HG03045 (cell line): ENCODE measurements around the gene PERM1.
"Not testable (repeated sequence)": the region's sequence is repeated elsewhere in the genome, so short reads cannot be mapped to it uniquely, and the experiment has no call there.

Experiments
- ATAC-seq: cut with Tn5 transposase; IDR thresholded peaks from one replicate; pipeline ENCODE4 v1.9.1; 2021; ENCODE audit warnings: mild to moderate bottlenecking, moderate library complexity; ENCODE audit not compliant: unreplicated experiment

The PERM1 gene

DNA sequence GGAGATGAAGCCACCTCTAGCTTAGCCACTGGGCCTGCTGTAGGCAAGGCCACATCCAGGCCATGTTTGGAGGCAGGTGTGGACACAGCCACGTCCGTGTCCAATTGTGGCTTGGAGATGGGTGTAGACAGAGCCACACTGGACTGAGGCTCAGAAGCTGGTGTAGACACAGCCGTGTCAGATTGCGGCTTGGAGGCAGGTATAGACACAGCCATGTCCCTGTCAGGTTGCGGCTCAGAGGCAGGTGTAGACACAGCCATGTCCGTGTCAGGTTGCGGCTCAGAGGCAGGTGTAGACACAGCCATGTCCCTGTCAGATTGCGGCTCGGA lies 2.2 kb downstream of the PERM1 start:
- no peak for ATAC-seq

DNA sequence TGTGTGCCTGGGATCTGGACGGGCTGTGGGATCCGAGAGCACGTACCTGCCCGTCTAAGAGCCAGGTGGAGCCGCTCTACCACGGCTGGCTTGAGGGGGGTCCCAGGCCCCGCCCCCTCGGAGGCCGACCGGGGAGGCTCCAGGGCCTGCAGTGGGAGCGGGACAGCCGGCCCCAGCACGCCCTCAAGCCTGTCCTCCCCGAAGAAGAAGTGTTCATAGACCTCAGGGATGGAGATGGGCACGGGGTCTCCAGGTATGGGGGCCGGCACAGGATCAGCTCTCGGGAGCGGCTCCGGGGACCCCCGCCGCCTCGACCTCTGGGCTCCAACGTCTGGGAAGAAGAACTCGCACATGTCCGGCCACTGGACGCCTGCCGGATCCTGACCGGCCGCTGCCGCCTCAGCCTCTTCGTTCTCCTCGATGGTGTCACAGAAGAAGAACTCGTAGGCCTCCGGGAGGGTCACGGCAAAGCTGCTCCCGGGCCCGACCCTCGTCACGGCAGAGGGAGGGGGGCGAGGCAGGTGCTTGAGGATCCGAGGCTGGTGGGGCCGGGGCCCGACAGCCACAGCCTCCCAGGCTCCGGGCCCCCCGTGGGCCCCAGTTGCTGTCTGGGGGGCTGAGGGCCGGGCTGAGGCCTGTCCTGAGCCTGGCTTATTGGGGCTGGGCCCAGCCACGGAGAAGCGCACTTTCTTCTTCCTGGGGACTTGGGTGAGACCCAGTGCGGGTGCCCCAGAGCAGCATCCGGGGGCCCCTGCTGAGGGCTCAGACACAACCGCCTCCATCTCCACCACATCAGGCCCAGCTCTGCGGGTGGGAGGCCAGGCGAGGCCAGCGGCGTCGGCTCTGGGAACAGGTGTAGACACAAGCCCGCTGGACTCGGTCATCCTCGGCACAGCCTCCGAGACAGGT lies 2.8 kb downstream of the PERM1 start:
- ATAC-seq = no peak

DNA sequence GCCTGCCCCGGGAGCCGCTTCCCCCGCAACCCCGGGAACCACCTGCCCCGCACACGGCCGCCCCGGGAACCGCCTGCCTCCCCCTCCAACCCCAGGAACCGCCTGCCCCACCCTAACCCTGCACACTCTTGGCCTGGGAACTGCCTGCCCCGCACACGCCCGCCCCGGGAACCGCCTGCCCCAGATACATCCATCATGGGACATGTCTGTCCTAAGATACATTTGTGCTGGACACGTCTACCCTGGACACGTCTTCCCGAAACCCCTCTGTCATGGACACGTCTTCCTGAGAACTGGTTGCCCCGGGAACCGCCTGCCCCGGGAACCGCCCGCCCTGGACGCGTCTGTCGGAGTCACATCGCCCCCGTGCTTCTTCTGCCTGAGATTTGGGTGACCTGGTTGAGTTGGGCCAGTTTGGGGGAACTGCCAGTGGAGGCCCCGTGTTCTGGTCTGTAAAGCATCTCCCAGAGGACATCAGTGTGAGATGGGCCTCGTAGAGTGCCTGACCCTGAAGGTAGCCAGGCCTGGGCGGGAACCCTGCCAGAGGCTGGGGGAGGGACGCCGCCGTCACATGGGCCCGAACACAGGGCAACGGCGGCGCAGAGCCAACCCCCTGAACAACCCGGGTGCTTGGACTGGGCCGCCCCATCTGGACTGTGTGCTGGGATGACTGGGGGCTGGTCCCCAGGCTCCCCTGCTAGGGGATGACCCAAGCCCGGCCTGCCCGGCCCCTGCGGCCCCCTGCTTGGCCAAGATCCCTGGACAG lies 3.6 kb downstream of the PERM1 start:
- ATAC-seq = no peak

DNA sequence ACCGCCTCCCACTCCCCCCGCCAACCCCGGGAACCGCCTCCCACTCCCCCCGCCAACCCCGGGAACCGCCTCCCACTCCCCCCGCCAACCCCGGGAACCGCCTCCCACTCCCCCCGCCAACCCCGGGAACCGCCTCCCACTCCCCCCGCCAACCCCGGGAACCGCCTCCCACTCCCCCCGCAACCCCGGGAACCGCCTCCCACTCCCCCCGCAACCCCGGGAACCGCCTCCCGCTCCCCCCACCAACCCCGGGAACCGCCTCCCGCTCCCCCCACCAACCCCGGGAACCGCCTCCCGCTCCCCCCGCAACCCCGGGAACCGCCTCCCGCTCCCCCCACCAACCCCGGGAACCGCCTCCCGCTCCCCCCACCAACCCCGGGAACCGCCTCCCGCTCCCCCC lies 5.1 kb downstream of the PERM1 start:
- not testable (repeated sequence) for ATAC-seq

DNA sequence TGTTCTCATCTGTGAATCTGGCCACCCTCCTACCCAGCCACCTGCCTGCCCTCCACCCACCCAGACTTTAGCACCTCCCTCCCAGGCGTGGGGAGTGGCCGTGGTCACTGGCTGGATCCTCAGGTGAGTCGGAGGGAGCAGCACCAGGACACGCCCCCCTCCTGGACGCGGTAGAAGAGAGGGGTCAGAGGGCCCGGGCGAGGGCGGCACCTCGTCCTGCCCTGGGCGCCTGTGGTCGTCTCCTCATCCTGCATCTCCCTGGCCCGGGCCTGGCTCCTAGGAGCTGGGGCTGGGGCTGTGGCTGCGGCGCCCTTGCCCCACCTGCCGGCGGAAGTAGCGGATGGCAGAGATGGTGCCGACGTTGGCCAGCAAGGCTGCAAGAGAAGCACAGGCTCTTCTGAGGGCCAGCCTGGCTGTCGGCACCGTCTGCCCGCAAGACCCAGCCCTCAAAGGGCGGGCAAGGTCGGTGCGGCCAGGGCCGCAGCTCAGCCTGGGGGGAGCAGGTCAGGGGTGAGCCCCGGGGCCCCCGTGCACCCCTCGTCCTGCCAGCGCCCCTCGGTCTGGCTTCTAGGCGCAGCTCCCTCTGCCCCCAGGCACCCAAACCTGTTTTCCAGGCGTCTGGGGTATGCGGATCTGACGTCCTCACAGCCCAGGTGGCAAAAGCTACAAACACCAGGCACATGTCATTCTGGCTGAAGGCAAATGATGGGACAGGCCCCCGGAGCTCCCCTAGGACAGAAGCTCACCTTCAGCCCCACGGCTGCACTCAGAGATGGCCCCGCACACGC lies 5.8 kb downstream of the PERM1 start:
- ATAC-seq = no peak

DNA sequence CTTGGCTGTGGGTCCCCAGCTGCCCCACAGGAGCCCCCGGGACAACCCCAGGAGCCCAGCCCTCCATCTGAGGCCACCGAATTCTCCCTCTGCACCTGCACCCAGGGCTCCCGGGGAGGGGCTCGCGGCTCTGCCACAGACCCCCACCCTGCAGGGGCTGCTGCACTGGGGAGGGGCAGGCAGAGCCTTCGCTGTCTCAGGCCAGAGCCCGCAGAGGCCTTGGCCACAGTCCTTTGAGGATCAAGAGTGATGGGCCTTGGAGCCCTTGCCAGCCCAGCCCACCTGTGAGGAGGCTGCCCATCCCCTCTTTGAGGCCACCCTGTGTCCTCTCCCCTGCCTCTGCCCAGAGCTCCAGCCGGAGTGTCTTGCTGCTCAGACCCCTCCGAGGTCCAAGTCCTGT lies 6.5 kb downstream of the PERM1 start:
- ATAC-seq = no peak

DNA sequence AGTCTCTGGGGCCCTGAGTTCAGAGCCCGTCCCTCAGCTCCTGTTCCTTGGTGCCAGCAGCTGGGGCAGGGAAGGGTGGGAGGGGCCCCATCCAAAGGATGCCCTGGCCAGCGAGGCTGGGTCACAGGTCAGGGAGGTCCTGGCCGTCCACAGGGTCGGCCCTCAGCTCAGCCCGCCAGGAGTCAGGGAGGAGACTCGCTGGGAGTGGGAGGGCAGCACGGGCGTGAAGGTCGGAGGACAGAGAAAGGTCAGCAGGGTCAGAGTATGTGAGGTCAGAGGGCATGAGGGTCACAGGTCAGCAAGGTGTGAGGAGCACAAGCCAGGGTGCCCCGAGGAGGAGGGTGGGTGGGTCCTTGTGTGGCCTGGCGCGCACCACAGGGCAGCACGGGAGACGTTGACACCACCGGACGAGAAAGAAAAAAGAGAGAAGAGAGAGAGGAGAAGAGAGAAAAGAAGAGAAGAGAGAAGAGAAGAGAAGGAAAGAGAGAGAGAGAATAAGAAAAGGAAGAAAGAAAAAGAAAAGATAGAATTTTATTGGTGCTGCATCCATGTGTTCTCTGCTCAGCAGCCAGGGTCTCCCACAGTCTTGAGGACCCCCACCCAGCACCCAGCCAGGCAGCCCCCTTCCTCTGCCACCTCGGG lies 7.1 kb downstream of the PERM1 start:
- no peak for ATAC-seq

DNA sequence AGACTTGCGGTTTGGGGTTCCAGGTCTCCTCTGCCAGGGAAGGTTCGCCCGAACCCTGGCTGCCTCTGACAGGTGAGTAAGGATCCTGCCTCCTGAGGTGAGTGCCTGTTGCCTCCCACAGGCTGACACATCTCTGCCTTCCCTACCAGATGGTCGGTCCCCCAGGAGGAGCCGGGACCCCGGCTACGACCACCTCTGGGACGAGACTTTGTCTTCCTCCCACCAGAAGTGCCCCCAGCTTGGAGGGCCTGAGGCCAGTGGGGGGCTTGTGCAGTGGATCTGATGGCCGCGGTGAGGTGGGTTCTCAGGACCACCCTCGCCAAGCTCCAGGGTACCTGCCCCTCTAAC lies 7.6 kb downstream of the PERM1 start:
- no peak for ATAC-seq

DNA sequence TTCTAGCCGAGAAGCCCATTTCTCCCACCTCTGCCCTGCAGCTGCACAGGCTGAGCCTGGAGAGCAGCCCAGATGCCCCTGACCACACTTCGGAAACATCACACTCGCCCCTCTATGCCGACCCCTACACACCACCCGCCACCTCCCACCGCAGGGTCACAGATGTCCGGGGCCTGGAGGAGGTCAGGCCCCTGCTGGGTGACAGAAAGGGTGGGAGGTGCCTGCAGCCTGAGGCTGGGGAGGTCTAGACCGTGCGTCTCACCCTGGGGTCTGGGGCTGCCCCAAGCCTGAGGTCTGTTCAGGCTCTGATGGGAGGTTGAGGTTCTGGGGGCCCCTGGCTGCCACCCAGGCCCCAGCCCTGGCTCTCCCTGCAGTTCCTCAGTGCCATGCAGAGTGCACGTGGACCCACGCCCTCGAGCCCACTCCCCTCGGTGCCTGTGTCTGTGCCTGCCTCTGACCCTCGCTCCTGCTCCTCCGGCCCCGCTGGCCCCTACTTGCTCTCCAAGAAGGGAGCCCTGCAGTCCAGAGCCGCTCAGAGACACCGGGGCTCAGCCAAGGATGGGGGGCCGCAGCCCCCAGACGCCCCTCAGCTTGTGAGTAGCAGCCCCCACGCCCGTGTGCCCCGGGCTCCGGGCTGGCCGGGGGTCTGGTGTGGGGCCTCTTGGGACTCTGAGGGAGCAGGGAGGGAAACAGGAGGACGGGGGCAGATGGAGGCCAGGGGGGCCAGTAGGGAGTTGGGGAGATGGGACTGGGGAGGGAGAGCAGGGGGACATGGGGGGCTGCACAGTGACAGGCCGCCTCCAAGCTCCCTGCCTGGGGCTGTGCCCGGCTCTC lies 8.2 kb downstream of the PERM1 start:
- no peak for ATAC-seq

DNA sequence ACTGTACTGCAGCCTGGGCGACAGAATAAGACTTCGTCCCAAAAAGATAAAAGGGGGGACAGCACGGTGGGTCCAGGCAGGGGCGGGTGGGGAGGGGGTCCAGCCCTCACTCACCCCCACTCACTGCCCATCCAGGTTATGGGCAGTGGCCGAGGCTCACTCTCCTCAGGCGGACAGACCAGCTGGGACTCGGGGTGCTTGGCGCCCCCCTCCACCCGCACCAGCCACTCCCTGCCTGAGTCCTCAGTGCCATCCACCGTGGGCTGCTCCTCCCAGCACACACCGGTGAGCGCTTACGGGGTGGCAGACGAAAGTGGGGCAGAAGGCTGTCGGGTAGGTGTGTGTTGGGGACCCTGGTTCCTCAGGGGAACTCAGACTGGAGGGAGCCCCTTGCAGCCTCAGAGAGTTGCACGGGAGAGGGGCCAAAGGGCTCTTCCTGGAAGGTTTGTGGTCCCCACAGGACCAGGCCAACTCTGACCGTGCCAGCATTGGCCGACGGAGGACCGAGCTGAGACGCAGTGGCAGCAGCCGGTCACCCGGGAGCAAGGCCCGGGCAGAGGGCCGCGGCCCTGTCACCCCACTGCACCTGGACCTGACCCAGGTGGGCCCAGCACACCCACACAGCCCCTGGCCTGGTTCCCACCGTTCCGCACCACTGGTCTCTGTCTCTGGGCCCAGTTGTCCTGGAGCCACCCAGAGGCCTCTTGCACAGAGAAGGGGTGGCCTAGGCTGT lies 9.0 kb downstream of the PERM1 start:
- ATAC-seq = no peak

DNA sequence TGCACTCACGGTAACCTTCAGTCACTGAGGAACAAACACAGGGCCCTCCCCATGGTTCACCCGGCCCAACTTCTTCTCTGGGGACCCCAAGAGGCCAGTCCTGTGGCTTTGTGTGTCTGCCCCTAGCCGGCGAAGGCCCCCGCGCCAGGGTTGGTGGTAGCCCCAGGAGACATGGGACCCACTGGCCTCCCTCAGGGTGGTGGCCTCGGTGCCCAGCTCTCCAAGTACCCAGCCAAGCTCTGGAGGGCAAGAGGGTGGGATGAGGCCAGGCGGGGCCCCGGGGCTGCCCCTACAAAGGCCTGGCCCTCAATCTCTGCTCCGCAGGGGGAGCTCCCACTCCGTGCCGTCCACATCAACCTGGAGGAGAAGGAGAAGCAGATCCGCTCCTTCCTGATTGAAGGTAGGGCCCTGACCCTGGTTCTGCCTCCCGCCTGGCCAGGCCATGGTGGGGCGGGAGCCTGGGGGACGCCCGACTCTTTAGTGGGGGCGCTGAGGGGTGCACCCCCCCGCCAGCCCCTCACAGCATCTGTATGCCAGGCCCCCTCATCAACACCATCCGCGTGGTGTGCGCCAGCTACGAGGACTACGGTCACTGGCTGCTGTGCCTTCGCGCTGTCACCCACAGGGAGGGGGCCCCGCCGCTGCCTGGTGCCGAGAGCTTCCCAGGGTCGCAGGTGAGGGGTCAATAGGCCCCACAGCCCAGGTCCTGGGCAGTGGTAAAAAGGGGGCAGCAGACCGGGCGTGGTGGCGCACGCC lies 10.0 kb downstream of the PERM1 start:
- ATAC-seq = no peak

DNA sequence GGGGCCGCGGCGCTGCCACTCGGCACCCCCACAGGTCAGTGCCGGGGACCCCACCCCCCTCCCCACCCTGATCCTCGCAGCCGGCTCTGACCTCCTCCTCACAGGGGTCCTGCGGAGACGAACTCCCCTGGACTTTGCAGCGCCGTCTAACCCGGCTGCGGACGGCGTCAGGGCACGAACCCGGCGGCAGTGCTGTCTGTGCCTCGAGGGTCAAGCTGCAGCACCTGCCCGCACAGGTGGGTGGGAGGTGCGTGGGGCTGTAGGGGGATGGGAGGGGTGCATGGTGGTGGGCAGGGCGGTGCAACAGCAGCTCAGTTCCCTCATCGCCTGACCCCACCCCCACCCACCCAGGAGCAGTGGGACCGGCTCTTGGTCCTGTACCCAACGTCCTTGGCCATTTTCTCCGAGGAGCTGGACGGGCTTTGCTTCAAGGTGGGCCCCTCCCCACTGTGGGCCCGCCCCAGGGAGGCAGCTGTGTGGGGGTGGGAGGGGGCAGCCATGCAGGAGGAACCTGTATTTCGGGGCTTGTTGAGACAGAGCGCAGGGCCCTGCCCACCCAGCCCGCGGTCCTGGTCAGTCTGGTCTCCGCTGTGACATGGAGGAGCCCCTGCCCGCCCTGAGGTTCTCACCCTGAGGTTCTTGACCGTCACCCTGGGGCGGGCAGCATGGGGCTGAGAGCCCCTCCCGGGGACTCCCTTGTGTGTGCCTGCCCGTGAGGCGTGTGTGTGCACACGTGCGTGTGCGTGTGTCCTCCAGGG lies 10.7 kb downstream of the PERM1 start:
- ATAC-seq = no peak

DNA sequence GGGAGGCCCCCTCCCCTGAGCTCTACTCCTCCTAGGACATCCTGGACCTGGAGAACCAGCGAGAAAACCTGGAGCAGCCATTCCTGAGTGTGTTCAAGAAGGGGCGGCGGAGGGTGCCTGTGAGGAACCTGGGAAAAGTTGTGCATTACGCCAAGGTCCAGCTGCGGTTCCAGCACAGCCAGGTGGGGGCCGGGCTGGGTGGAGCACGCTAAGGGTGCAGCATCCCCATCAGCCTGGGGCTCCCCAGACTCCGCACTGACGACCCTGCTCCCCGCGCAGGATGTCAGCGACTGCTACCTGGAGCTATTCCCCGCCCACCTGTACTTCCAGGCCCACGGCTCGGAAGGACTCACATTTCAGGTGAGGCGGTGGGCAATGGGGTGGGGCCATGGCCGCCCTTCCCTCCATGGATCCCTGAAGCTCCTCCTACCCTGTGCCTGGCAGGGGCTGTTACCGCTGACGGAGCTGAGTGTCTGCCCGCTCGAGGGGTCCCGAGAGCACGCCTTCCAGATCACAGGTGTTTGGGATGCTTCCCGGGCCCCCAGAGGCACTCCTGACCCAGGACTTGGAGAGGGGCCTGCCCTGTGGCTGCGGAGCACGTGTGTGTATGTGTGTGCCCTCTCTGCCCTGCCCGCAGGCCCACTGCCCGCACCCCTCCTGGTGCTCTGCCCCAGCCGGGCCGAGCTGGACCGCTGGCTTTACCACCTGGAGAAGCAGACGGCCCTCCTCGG lies 11.5 kb downstream of the PERM1 start:
- ATAC-seq = no peak

DNA sequence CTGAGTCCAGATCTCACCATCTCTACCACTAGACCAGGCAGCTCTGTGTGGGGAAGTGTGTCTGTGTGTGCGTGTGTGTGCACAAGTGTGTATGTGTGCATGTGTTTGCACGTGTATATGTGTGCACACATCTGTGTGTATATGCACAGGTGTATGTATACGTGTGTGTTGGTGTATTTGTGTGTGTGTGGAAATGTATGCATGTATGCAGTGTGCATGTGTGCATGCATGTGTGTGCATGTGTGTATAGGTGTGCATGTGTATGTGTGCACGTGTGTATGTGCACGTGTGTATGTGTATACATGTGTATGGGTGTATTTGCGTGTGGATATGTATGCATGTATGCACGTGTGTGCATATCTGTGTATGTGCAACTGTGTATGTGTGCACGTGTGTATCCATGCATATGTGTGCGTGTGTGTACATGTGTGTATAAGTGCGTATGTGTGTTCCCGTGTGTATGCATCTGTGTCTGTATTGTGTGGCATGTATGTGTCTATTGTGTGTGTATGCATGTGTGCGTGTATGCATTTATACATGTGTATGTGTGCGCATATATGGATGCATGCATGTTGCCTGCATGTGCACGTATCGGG lies 12.5 kb downstream of the PERM1 start:
- no peak for ATAC-seq

DNA sequence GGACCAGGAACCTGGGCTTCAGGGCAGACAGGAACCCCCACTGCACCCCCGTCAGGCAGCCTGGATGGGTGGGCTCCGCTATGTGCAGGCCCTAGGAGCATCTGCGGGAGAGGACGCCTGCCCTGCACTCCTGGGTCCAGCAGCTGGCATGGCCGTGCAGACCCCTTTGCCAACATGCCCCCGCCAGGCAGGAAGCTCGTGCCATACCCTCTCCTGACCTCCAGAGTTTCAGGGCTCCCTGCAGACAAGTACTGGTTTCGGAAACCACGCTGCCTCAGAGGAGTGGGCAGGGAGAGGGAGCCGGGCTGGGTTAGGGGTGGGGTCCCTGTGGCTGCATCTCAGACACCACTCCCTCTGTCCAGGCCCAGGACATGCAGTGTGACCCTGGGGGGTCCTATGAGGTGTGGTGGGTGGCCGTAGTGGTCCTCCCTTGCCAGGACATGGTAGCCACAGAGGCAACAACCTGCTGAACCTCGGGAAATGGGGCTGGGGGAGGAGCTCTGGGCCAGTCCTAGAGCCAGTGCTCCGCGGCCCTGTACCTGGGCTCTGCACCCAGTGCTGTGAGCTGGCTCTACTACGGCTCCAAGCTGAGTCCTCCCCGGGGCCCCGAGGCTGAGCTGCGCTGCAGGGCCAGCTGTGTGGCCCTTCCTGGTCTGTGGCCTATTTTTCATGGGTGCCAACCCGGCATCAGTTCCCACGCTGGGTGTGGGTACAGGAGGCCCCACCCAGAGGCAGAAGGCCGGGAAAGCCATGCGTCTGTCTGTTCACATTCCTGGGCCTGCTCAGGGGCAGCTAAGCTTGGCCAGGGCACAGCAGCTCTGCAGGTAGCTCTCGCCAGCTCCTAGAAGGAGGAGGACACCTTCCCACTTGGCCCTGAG lies 14.2 kb downstream of the PERM1 start:
- ATAC-seq = no peak

DNA sequence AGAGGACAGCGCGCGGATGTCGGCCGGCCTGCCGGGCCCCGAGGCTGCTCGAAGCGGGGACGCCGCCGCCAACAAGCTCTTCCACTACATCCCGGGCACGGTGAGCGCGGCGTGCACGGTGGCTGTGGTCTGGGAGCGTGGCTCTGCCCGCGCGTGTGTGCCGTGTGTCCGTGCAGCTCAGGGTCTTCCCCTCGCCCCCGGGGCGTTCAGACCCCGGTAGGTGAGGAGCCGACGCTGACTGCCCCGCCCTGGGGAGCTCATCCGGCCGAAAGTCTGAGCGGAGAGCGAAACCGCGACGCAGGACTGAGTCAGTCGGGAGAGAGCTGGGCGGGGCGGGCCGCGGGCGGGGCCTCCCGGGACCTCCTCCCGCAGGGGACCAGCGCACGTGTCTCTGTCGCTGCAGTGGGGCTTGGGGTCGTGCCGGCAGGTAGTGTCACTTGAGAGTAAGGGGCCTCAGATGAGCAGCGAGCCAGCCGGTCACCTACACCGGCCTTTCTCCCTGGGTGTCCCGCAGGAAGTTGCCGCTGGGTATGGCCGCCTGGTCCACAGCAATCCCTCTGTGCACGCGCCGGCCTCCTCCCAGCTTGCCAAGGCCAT lies 15.1 kb downstream of the PERM1 start:
- ATAC-seq = peak; percentile 54
